Activated CD4-positive, CD25-positive, alpha-beta regulatory T cell treated with anti-CD3 and anti-CD28 coated beads, Interleukin-2, amount 50 U/mL, for 16 hours (primary cell): Measurements from ENCODE around the gene SLC38A10.

Experiments used
- DNase-seq: peaks from one replicate; pipeline ENCODE4 v3.0.0-alpha.2; 2020; ENCODE audit warnings: low read depth, low spot score

The SLC38A10 gene

GRCh38 chr17:81207610-81208581 lies 87.2 kb downstream of the SLC38A10 start:
- DNase-seq = no peak

GRCh38 chr17:81206657-81207056 lies 88.5 kb downstream of the SLC38A10 start:
- DNase-seq = no peak

GRCh38 chr17:81206166-81206565 lies 88.9 kb downstream of the SLC38A10 start:
- DNase-seq = no peak

- DNase-seq = no peak
These were observed 90.5 kb downstream of the SLC38A10 start for GRCh38 chr17:81204578-81204977.

GRCh38 chr17:81203136-81203535 lies 92.0 kb downstream of the SLC38A10 start:
- DNase-seq = no peak

GRCh38 chr17:81202318-81202717 lies 92.8 kb downstream of the SLC38A10 start:
- no peak for DNase-seq

GRCh38 chr17:81200695-81201580 lies 94.2 kb downstream of the SLC38A10 start:
- DNase-seq = no peak

GRCh38 chr17:81200201-81200600 lies 94.9 kb downstream of the SLC38A10 start:
- DNase-seq = no peak

- no peak for DNase-seq
These were observed 95.7 kb downstream of the SLC38A10 start for GRCh38 chr17:81199482-81199830.

- DNase-seq = no peak
These were observed 96.2 kb downstream of the SLC38A10 start for GRCh38 chr17:81198826-81199481.

- DNase-seq = no peak
These were observed 97.1 kb downstream of the SLC38A10 start for GRCh38 chr17:81197831-81198490.

- no peak for DNase-seq
These were observed 97.7 kb downstream of the SLC38A10 start for GRCh38 chr17:81197409-81197795.

GRCh38 chr17:81196505-81197408 lies 98.3 kb downstream of the SLC38A10 start:
- DNase-seq = no peak

GRCh38 chr17:81195941-81196495 lies 99.1 kb downstream of the SLC38A10 start:
- no peak for DNase-seq
